GM12873 (cell line): ENCODE results near the gene TBKBP1.
A peak's percentile ranks its signal among the peaks of the same experiment; 100 is the strongest.

ENCODE experiments used
- TF ChIP-seq, protein P1 (sequence below): IDR thresholded peaks from 2 replicates; pipeline ENCODE4 v1.5.1; 2012; ENCODE audit warnings: low read depth, mild to moderate bottlenecking, moderate library complexity, low read length, control low read depth; ENCODE audit not compliant: insufficient read depth; ENCODE audit errors: missing control alignments

The TBKBP1 gene

DNA sequence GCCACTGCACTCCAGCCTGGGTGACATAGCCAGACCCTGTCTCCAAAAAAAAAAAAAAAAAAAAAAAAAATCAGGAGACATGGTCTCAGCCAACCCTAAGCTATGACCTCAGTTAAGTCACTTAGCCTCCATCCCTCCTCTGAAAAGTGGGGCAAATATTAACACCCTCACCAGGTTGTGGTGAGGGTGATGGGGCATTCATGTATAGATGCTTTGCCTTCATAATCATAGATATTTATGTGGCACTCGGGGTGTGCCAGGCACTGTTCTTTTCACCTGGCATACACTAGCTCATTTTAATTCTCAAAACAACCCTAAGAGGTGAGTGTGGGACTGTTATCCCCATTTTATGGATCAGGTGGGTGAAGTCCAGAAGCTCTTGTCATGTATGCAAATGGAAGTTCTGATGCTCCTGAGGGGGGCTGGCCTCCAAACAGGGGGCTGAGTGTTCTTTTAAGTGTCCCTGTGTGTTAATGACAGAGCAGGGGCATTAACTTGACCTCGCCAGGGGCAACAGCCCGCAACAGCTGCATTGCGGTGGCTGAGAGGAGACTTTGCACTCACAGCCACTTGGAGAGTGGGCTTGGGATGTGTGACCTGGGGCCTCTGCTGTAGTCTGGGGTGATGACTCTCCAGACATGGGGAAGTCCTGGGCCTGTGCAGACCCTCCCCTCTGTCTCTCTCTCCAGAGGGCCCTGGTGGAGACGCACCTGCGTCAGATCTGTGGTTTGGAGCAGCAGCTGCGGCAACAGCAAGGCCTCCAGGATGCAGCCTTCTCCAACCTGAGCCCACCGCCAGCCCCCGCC, 4.1 kb downstream of the TBKBP1 start:
- TF ChIP-seq, protein P1, sequence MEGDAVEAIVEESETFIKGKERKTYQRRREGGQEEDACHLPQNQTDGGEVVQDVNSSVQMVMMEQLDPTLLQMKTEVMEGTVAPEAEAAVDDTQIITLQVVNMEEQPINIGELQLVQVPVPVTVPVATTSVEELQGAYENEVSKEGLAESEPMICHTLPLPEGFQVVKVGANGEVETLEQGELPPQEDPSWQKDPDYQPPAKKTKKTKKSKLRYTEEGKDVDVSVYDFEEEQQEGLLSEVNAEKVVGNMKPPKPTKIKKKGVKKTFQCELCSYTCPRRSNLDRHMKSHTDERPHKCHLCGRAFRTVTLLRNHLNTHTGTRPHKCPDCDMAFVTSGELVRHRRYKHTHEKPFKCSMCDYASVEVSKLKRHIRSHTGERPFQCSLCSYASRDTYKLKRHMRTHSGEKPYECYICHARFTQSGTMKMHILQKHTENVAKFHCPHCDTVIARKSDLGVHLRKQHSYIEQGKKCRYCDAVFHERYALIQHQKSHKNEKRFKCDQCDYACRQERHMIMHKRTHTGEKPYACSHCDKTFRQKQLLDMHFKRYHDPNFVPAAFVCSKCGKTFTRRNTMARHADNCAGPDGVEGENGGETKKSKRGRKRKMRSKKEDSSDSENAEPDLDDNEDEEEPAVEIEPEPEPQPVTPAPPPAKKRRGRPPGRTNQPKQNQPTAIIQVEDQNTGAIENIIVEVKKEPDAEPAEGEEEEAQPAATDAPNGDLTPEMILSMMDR = no peak

DNA sequence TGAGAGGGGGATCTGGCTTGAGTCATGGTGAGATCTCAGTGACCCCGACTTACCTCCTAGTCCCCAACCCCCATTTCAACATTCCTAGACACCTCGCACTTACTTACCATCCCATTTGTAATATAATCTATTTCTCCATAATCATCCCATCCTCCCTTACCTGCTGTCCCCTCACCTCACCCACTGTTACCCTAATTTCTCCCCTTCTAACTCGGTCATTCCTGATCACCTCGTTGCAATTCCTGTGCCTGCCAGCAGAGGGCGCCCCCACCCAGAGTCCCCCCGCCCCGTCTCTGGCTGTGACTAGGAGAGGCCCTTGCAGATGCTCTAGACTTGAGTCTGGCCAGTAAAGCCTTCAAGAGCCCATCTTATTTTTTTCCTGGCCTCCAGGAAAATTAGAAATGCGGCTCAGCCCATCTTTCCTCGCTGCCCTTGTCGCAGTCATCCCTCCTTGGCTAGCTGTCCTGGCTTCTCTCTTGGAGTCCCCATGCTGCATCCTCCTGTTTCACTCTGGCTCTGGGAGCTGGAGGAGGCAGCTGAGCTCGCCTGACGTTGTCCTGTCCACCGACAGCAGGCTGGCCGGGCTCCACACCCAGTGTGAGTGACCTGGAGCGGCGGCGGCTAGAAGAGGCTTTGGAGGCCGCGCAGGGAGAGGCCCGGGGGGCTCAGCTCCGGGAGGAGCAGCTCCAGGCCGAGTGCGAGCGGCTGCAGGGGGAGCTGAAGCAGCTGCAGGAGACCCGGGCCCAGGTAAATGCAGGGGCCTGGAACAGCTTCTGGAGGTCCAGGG, 5.0 kb downstream of the TBKBP1 start:
- TF ChIP-seq, protein P1 = peak; percentile 82

DNA sequence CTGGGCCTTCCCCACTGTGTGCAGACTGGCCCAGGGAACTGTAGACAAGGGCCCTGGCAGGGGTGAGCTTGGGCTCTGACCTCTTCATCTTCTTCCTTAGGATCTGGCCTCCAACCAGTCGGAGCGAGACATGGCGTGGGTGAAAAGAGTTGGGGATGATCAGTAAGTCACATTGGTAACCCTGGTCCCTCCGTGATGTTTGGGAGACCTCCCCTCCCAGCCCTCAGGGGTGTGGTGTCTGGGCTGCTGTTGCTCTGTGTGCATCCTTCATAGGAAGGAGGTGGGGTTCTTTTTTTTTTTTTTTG, 5.5 kb downstream of the TBKBP1 start:
- TF ChIP-seq, protein P1 = no peak

DNA sequence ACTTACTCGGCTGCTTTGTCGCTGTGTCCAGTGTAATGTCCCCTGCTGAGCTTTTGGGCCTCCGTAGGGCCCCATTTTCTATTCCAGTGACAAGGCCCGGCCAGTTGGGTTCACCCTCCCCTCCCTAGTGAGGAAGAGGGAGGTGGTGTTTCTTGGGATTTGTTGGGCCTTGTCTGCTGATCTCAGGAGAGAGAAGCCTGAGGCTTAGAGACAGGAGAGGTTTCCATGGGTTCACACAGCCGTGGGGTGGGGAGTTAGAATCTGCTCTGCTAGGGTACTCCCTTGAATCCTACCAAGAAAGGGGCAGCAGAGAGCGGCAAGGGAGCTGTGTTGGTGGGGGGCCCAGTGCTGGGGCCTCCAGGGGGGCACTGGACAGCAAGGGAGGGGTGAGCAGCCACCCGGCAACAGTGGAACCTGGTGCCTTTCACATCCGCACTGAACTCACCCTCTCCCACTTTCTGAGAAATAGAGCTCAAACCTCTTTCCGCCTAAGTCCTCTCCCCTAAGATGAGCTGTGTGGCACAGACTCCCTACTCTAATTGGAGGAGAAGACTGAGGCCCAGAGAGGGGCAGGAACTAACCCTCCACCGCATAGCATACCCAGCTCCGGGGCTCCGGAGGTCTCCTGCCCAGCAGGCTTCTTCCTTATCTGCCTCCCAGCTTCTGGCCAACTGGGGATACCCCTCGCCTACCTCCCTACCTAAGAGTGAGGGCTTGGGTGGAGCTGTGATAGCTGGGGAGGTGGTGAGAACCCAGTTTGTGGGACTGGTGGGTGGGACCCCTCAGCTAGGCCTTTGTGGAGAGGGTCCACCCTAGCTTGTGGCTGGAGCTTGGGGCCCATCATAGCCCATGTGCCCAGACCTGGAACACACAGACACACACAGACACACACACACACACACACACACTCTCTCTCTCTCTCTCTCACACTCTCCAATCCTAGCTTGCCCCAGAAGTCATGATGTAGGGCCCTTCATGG, 6.8 kb downstream of the TBKBP1 start:
- TF ChIP-seq, protein P1 = no peak

DNA sequence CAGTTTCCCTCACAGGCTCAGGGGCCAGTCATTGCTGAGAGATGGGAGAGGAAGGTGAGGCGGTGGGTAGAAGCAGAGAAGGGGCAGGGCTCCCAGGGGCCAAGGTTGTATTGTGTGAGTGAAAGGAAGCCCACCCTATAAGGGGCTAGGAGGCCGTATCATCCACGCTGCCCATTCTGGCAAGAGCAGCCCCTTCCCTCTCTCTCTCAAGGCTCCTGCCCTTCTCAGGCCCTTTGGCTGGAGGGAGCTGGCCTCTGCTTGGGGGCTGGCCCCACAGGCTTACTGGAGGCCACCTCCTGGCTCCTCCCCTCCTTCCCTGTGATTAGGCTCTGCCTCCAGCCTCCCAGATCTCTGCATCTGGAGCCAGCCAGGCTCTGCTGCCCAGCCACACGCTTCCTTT, 7.6 kb downstream of the TBKBP1 start:
- TF ChIP-seq, protein P1 = no peak

DNA sequence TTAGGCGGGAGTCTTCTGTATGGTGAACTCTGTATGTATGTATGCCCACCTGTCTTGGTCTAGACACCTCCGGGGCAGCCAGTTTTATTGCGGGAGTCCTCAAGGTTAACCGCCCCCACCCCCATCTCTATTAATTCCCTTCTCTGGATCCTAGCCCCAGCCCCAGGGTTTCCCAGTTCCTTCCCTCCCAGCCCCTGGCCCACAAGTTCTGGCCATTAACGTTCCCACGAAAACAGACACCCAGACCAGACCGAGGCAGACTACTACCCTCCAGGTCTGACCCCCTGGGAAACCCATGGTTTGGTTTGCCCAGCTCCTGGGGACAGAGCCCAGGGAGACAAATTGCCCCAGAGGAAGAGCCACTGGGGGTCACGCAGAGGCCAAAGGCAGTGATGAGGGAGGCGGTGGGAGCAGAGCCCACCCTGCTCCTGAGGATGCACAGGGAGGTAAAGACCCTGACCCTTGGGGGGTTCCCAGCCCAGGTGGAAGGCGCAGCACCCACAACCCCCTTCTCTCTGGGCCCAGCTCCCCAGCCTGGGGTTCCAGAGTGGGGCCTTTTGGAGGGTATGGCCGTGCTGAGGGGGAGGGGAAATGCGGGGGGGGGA, 8.5 kb downstream of the TBKBP1 start:
- TF ChIP-seq, protein P1 = no peak
